Glomerular endothelial cell (primary cell): Measurements from ENCODE around the gene UTP14C. TPM values are rescaled to one million over a fixed set of nuclear protein-coding genes. Genes with fewer than 3 reads are reported as not detected.
"Not testable (repeated sequence)": the region's sequence is repeated elsewhere in the genome, so short reads cannot be mapped to it uniquely, and the experiment has no call there.

ENCODE experiments used
- DNase-seq: peaks from one replicate; pipeline ENCODE4 v3.0.0-alpha.2; 2011; ENCODE audit warnings: low read depth, low spot score; ENCODE audit errors: extremely low read depth
- total RNA-seq: library from RNA; depleted of rRNA; stranded (reverse); fragments of >200 nt; gene quantifications from 2 replicates; pipeline ENCODE4 v1.2.3, GENCODE V29; 2015

Gene UTP14C
- 11.6 and 11.7 TPM in 2 replicates for total RNA-seq

- DNase-seq = no peak
Observed at GRCh38 chr13:52024481-52024880, at the start of gene UTP14C. UTP14C (plus strand) TSS chr13:52024691; CDS start chr13:52028805, 4,114 bp downstream.

GRCh38 chr13:51976423-51976822 lies 48.1 kb upstream of the UTP14C start:
- DNase-seq = no peak

GRCh38 chr13:51976890-51977289 lies 47.6 kb upstream of the UTP14C start:
- no peak for DNase-seq

- no peak for DNase-seq
Observed at GRCh38 chr13:51977625-51978024, 46.9 kb upstream of the UTP14C start.

GRCh38 chr13:51978796-51979556 lies 45.5 kb upstream of the UTP14C start:
- DNase-seq = no peak

- DNase-seq = no peak
Observed at GRCh38 chr13:51980908-51981307, 43.6 kb upstream of the UTP14C start.

- no peak for DNase-seq
Observed at GRCh38 chr13:51981355-51981754, 43.1 kb upstream of the UTP14C start.

- DNase-seq = not testable (repeated sequence)
Observed at GRCh38 chr13:51983292-51983691, 41.2 kb upstream of the UTP14C start.

GRCh38 chr13:51984904-51985303 lies 39.6 kb upstream of the UTP14C start:
- DNase-seq = not testable (repeated sequence)

- no peak for DNase-seq
Observed at GRCh38 chr13:51988988-51989618, 35.4 kb upstream of the UTP14C start.

- DNase-seq = no peak
Observed at GRCh38 chr13:51993713-51994112, 30.8 kb upstream of the UTP14C start.

- DNase-seq = no peak
Observed at GRCh38 chr13:51995677-51996551, 28.6 kb upstream of the UTP14C start.

GRCh38 chr13:51996641-51997040 lies 27.9 kb upstream of the UTP14C start:
- no peak for DNase-seq

GRCh38 chr13:51997186-51997585 lies 27.3 kb upstream of the UTP14C start:
- DNase-seq = no peak

- no peak for DNase-seq
Observed at GRCh38 chr13:51997641-51998330, 26.7 kb upstream of the UTP14C start.

GRCh38 chr13:51998723-51999509 lies 25.6 kb upstream of the UTP14C start:
- DNase-seq = no peak

GRCh38 chr13:51999510-51999911 lies 25.0 kb upstream of the UTP14C start:
- no peak for DNase-seq

GRCh38 chr13:51999921-52000320 lies 24.6 kb upstream of the UTP14C start:
- no peak for DNase-seq

GRCh38 chr13:52001120-52001731 lies 23.3 kb upstream of the UTP14C start:
- DNase-seq = no peak

- DNase-seq = no peak
Observed at GRCh38 chr13:52002361-52002760, 22.1 kb upstream of the UTP14C start.
